Measurements from ENCODE around the gene SMTNL1.

Gene SMTNL1

GRCh38 chr11:57541169-57541568 lies 3.8 kb downstream of the SMTNL1 start:
- Histone ChIP-seq H2AFZ (ENCODE audit: low read length) (no peak overlapping the region), H3K4me1 (ENCODE audit: insufficient read depth, low read length, poor library complexity, severe bottlenecking) (no peaks in the 10 kb centered on the region), H3K79me2 (ENCODE audit: insufficient read depth, low read length) (no peaks in the 10 kb centered on the region), H3K9ac (ENCODE audit: low read depth, low read length, poor library complexity, severe bottlenecking) (no peak overlapping the region), H3K27me3 (ENCODE audit: insufficient read depth, low read length, poor library complexity, severe bottlenecking) (no peaks in the 10 kb centered on the region), H4K20me1 (ENCODE audit: insufficient read depth, low read length, poor library complexity, severe bottlenecking) (no peaks in the 10 kb centered on the region), H3F3A (ENCODE audit: low read depth) (no peaks in the 10 kb centered on the region), H3K9me2 (replicated peaks; ENCODE audit: low read depth, low read length) (no peaks in the 10 kb centered on the region), H3K4me3 (ENCODE audit: low read length, poor library complexity, severe bottlenecking) (no peak overlapping the region), H3K36me3 (ENCODE audit: insufficient read depth, low read length) (no peaks in the 10 kb centered on the region), H3K9me3 (ENCODE audit: insufficient read depth, low read depth, low read length) (no peaks in the 10 kb centered on the region), H3K4me2 (ENCODE audit: low read depth, low read length, poor library complexity, severe bottlenecking) (no peak overlapping the region)
- TF ChIP-seq EZH2phosphoT487 (IDR thresholded peaks at IDR 0.05; ENCODE audit: borderline replicate concordance): no peak
- TF ChIP-seq, protein P1, sequence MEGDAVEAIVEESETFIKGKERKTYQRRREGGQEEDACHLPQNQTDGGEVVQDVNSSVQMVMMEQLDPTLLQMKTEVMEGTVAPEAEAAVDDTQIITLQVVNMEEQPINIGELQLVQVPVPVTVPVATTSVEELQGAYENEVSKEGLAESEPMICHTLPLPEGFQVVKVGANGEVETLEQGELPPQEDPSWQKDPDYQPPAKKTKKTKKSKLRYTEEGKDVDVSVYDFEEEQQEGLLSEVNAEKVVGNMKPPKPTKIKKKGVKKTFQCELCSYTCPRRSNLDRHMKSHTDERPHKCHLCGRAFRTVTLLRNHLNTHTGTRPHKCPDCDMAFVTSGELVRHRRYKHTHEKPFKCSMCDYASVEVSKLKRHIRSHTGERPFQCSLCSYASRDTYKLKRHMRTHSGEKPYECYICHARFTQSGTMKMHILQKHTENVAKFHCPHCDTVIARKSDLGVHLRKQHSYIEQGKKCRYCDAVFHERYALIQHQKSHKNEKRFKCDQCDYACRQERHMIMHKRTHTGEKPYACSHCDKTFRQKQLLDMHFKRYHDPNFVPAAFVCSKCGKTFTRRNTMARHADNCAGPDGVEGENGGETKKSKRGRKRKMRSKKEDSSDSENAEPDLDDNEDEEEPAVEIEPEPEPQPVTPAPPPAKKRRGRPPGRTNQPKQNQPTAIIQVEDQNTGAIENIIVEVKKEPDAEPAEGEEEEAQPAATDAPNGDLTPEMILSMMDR (conservative IDR thresholded peaks at IDR 0.05; ENCODE audit: low read length): no peak

DNA sequence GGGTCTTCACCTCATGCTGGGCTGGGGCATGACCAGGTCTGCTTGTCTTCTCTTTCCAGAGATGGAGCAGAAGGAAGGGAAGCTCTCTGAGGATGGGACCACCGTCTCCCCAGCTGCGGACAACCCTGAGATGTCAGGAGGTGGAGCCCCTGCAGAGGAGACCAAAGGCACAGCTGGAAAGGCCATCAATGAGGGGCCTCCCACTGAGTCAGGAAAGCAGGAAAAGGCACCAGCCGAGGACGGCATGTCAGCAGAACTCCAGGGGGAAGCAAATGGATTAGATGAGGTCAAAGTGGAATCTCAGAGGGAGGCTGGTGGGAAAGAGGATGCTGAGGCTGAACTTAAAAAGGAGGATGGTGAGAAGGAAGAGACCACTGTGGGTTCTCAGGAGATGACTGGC lies 5.2 kb downstream of the SMTNL1 start:
- no peaks in the 10 kb centered on the region for H3K79me2 ChIP-seq (ENCODE audit: insufficient read depth, low read length)
- no peaks in the 10 kb centered on the region for H4K20me1 ChIP-seq (ENCODE audit: insufficient read depth, low read length, poor library complexity, severe bottlenecking)
- no peaks in the 10 kb centered on the region for H3K4me1 ChIP-seq (ENCODE audit: insufficient read depth, low read length, poor library complexity, severe bottlenecking)
- no peak overlapping the region for H3K4me2 ChIP-seq (ENCODE audit: low read depth, low read length, poor library complexity, severe bottlenecking)
- TF ChIP-seq, protein P1 (conservative IDR thresholded peaks at IDR 0.05; ENCODE audit: low read length): no peak
- TF ChIP-seq EZH2phosphoT487 (IDR thresholded peaks at IDR 0.05; ENCODE audit: borderline replicate concordance): no peak
- no peaks in the 10 kb centered on the region for H3K9me3 ChIP-seq (ENCODE audit: insufficient read depth, low read depth, low read length)
- no peaks in the 10 kb centered on the region for H3K27me3 ChIP-seq (ENCODE audit: insufficient read depth, low read length, poor library complexity, severe bottlenecking)
- no peaks in the 10 kb centered on the region for H3K9me2 ChIP-seq (replicated peaks; ENCODE audit: low read depth, low read length)
- peaks cover 5% of the 10 kb centered on the region; the same call in 1 of the 2 replicates for H3K36me3 ChIP-seq (ENCODE audit: insufficient read depth, low read length)
- H3K9ac ChIP-seq (ENCODE audit: low read depth, low read length, poor library complexity, severe bottlenecking): no peak overlapping the region
- no peaks in the 10 kb centered on the region for H3F3A ChIP-seq (ENCODE audit: low read depth)
- H3K4me3 ChIP-seq (ENCODE audit: low read length, poor library complexity, severe bottlenecking): no peak overlapping the region
- no peak overlapping the region for H2AFZ ChIP-seq (ENCODE audit: low read length)

GRCh38 chr11:57543593-57543992 lies 6.2 kb downstream of the SMTNL1 start:
- no peak overlapping the region for H3K9ac ChIP-seq (ENCODE audit: low read depth, low read length, poor library complexity, severe bottlenecking)
- no peak overlapping the region for H3K4me2 ChIP-seq (ENCODE audit: low read depth, low read length, poor library complexity, severe bottlenecking)
- peaks cover 11% of the 10 kb centered on the region; the same call in 1 of the 2 replicates for H3K36me3 ChIP-seq (ENCODE audit: insufficient read depth, low read length)
- no peaks in the 10 kb centered on the region for H3K79me2 ChIP-seq (ENCODE audit: insufficient read depth, low read length)
- no peaks in the 10 kb centered on the region for H3K27me3 ChIP-seq (ENCODE audit: insufficient read depth, low read length, poor library complexity, severe bottlenecking)
- no peak overlapping the region for H3K4me3 ChIP-seq (ENCODE audit: low read length, poor library complexity, severe bottlenecking)
- H4K20me1 ChIP-seq (ENCODE audit: insufficient read depth, low read length, poor library complexity, severe bottlenecking): no peaks in the 10 kb centered on the region
- no peaks in the 10 kb centered on the region for H3K9me2 ChIP-seq (replicated peaks; ENCODE audit: low read depth, low read length)
- H3K4me1 ChIP-seq (ENCODE audit: insufficient read depth, low read length, poor library complexity, severe bottlenecking): no peaks in the 10 kb centered on the region
- TF ChIP-seq EZH2phosphoT487 (IDR thresholded peaks at IDR 0.05; ENCODE audit: borderline replicate concordance): no peak
- TF ChIP-seq, protein P1 (conservative IDR thresholded peaks at IDR 0.05; ENCODE audit: low read length): no peak
- no peaks in the 10 kb centered on the region for H3K9me3 ChIP-seq (ENCODE audit: insufficient read depth, low read depth, low read length)
- H3F3A ChIP-seq (ENCODE audit: low read depth): no peaks in the 10 kb centered on the region
- H2AFZ ChIP-seq (ENCODE audit: low read length): no peak overlapping the region
